D721Med (cell line): ENCODE data around the gene SERINC2.
"Not testable (repeated sequence)": the region's sequence is repeated elsewhere in the genome, so short reads cannot be mapped to it uniquely, and the experiment has no call there.

Source experiments
- DNase-seq: peaks from one replicate; pipeline ENCODE4 v3.0.0; 2011; ENCODE audit warnings: low spot score; ENCODE audit not compliant: insufficient read length
- FAIRE-seq: peaks from 2 replicates; lab custom pipeline; 2011; peaks lifted over from hg19 to GRCh38; lab: Jason Lieb, UNC
- CTCF ChIP-seq: IDR thresholded peaks from 2 replicates; pipeline ENCODE4 v1.5.1; 2012; ENCODE audit warnings: mild to moderate bottlenecking, control low read depth; ENCODE audit not compliant: insufficient read depth; ENCODE audit errors: missing control alignments

Gene SERINC2

DNA sequence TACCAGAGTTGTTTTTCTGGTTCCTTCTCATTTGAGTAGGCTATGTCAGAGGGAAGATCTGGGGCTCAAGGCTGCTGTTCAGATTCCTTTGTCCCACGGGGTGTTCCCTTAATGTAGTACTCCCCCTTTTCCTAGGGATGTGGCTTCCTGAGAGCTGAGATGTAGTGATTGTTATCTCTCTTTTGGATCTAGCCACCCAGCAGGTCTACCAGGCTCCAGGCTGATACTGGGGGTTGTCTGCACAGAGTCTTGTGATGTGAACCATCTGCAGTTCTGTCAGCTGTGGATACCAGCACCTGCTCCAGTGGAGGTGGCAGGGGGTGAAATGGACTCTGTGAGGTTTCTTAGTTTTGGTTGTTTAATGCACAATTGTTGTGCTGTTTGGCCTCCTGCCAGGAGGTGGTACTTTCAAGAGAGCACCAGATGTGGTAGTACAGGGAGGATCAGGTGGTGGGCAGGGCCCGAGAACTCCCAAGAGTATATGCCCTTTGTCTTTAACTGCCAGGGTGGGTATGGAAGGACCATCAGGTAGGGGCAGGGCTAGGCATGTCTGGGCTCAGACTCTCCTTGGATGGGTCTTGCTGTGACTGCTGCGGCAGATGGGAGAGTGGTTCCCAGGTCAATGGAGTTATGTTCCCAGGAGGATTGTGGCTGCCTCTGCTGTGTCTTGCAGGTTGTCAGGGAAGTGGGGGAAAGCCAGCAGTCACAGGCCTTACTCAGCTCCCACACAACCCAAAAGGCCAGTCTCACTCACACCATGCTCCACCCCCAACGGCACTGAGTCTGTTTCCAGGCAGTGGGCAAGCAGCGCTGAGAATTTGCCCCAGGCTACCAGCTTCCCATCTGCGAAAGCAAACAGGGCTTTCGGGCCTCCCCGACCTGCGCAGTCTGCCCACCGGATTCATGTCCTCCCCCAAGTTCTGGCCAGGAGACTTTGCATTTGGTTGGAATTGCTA, 64.2 kb downstream of the SERINC2 start:
- FAIRE-seq = no peak
- DNase-seq = no peak
- TF ChIP-seq CTCF = no peak

GRCh38 chr1:31478167-31478566, 65.2 kb downstream of the SERINC2 start:
- no peak for FAIRE-seq
- no peak for DNase-seq
- TF ChIP-seq CTCF = no peak

GRCh38 chr1:31479811-31480210, 66.8 kb downstream of the SERINC2 start:
- no peak for TF ChIP-seq CTCF
- DNase-seq (no peak), FAIRE-seq (no peak)

GRCh38 chr1:31480426-31480825, 67.4 kb downstream of the SERINC2 start:
- FAIRE-seq, DNase-seq: not testable (repeated sequence)

GRCh38 chr1:31482482-31483011, 69.5 kb downstream of the SERINC2 start:
- FAIRE-seq (no peak), DNase-seq (no peak)
- no peak for TF ChIP-seq CTCF

GRCh38 chr1:31483012-31483946, 70.3 kb downstream of the SERINC2 start:
- TF ChIP-seq CTCF = no peak
- FAIRE-seq = no peak
- DNase-seq = no peak
